HG02571 (cell line): Measurements from ENCODE around the gene KPNA3.
"Not testable (repeated sequence)": the region's sequence is repeated elsewhere in the genome, so short reads cannot be mapped to it uniquely, and the experiment has no call there.

Experiments
- ATAC-seq: cut with Tn5 transposase; IDR thresholded peaks from one replicate; pipeline ENCODE4 v1.9.1; 2021; ENCODE audit warnings: mild to moderate bottlenecking, moderate library complexity; ENCODE audit not compliant: unreplicated experiment

Gene KPNA3

GRCh38 chr13:49760558-49760957 is 31.9 kb downstream of the KPNA3 start:
- no peak for ATAC-seq

DNA sequence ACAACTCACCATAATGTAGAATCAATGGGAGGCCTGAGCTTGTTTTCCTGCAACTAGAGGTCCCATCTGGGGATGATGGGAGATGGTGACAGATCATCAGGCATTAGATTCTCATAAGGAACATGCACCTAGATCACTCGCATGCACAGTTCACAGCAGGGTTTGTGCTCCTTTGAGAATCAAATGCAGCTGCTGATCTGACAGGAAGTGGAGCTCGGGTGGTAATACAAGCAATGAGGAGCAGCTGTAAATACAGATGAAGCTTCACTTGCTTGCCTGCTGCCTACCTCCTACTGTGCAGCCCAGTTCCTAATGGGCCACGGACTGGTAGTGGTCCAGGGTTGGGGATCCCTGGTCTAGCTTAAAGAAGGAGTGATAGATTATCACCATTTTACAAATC is 33.0 kb downstream of the KPNA3 start:
- no peak for ATAC-seq

GRCh38 chr13:49756263-49756662 is 36.2 kb downstream of the KPNA3 start:
- ATAC-seq: no peak

DNA sequence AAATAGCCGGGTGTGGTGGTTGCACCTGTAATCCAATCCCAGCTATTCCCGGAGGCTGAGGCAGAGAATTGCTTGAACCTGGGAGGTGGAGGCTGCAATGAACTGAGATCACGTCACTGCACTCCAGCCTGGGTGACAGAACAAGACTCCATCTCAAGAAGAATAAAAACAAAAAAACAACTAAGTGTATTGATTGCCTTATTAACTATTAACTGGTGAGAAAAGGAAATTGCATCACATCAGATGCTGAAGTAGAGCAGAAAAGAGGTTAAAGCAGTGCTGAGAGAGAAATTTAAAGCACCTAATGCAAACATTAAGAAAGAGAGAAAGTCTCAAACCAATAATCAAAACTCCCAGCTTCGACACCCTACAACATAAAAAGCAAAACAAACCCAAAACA is 38.3 kb downstream of the KPNA3 start:
- no peak for ATAC-seq

DNA sequence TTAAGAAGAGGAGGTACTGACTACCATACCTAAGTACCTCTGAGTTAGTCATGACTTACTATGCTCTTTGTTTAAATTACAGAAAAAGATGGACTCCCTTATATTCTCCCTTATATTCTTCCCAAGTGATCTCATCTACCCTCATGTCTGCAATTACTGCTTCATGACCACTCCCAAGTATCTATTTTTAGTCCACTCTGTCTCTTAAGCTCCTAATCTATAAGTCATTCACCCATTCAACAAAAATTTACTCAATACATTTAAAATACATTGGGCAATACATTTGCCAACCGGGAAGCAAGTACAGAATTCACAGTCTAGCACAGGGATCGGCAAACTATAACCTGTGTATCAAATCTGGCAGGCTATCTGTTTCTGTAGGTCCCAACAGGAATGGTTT is 42.6 kb downstream of the KPNA3 start:
- ATAC-seq: no peak

GRCh38 chr13:49746111-49746510 is 46.4 kb downstream of the KPNA3 start:
- no peak for ATAC-seq

GRCh38 chr13:49740870-49741269 is 51.6 kb downstream of the KPNA3 start:
- no peak for ATAC-seq

GRCh38 chr13:49739498-49740187 is 52.8 kb downstream of the KPNA3 start:
- ATAC-seq: no peak

DNA sequence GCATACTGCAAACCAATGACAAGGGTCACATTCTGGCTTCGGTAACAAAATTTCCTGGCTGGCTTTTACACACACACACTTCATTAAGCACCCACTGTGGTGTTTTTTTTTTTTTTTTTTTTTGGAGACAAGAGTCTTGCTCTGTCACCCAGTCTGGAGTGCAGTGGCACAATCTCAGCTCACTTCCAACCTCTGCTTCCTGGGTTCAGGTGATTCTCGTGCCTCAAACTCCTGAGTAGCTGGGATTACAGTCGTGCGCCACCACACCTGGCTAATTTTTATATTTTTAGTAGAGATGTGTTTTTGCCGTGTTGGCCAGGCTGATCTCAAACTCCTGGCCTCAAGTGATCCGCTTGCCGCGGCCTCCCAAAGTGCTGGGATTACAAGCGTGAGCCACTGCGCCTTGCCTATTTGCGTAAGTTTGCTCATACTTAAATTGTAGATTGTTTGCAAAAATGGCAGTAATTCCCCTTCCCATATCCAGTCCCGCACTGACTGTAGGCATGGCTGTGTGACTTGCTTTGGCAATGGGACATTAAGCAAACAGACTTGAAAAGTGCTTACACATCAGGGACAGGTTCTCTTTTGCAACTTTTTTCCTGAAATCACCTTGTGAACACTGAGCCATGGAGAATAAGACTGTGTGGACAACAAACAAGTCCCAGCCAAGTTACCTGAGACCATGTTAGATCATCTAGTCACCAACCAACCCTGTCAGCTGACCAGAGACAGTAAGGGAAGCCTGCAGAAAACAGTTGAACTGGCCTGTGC is 59.1 kb downstream of the KPNA3 start:
- ATAC-seq: no peak

GRCh38 chr13:49731766-49732165 is 60.7 kb downstream of the KPNA3 start:
- ATAC-seq: no peak

DNA sequence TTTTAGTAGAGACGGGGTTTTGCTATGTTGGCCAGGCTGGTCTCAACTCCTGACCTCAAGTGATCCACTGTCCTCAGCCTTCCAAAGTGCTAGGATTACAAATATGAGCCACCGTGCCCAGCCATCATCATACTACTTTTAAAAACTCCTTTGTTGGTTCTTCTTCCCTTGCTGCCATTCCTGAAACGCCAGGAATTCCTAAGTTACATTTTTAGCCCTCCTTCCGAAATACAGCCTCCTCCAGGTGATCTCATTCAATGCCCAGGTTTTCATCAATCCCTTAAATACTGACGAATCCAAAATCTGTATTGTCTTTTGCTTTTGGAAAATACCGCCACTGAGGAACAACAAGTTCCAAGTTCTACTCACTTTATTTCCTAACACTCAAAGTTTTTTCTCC is 75.9 kb downstream of the KPNA3 start:
- ATAC-seq: no peak

DNA sequence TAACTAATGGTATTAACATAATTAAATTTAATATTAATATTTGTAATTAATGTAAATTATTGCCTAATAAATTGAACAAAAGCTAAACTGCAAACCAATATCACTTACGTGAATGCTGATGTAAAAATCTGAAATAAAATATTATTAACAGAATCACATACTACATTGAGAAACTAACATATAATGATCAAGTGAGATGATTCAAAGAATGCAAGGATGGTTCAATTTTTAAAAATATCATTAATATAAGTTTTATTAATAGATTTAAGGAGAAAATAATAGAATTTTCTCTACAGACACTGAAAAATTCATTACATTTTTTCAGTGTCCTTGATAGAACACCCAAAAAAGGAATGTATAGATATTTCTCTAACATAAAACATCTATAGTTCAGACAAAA is 77.7 kb downstream of the KPNA3 start:
- ATAC-seq: no peak

DNA sequence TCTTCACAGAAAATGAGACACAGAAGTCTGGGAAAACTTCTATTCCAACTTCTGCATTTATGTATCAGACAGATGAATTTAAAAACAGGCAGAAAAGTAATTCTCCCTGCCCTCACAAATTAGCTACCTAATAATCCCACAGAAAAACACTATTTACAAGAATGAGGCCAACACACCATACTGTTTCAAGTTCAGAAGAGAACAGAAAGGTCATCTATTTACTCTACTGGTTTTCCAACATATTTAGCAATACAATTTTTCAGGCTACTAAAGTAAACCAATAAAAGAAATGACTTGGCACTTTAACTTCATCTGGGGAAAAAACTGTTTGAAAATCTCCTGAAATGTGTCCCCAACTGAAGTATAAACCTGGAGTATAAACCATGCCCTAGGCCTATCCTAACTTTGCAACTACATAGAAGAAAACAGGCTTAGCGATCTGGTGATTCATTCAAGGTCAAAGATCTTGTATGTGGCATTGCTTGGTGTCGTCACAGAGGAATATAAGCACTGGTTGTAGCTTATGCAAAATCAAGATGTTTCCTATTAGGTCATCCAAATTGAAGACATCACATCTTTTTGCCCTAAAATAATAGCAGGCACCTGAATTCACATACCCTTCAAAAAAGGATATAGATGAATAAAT is 81.1 kb downstream of the KPNA3 start:
- ATAC-seq: no peak

DNA sequence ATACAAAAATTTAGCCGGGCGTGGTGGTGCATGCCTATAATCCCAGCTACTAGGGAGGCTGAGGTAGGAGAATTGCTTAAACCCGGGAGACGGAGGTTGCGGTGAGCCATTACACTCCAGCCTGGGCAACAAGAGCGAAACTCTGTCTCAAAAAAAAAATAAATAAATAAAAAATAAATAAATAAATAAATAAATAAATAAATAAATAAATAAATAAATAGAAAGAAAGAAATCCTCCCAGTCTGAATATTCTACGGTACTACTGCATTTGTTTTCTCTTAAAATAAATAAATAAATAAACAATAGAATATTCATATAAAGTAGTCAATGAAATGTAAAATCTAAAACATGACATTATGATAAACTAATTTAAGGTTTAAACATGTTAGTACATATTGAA is 88.2 kb downstream of the KPNA3 start:
- not testable (repeated sequence) for ATAC-seq

GRCh38 chr13:49701491-49701890 is 91.0 kb downstream of the KPNA3 start:
- no peak for ATAC-seq

GRCh38 chr13:49697468-49697867 is 95.0 kb downstream of the KPNA3 start:
- no peak for ATAC-seq

- no peak for ATAC-seq
Observed at GRCh38 chr13:49694446-49694845, 98.0 kb downstream of the KPNA3 start.

- ATAC-seq: no peak
Observed at GRCh38 chr13:49693877-49694276, 98.6 kb downstream of the KPNA3 start.

DNA sequence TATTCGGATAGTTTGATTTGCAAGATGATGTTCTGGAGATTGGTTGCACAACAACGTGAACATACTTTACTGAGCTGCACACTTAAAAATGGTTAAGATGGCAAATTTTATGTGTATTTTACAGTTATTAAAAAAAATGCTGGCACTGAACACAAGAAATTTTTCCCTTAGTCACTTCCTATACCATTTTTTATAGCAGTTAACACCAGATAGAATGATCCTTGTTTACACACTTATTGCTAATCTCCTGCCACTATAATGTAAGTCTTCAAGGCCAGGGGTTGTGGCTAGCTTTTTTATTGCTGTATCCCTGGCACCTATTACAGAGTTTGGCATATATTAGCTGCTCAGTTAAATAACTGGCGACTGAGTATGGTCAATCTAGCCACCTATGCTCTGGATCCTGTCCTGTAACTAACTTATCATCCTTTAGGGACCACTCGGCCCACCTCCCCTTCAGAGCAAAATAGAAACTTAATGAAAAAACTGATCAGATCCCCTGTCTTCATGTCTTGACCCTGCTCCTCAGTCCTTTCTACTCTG is 99.2 kb downstream of the KPNA3 start:
- ATAC-seq: no peak

GRCh38 chr13:49690995-49691784 is 101.3 kb downstream of the KPNA3 start, which contains the start of gene EBPL:
EBPL (minus strand) TSS chr13:49691486; CDS start chr13:49691424, 62 bp downstream.
- peak; percentile 96 for ATAC-seq
